Measurements from ENCODE around the gene OPRD1. TPM values are rescaled to one million over a fixed set of nuclear protein-coding genes. Genes with fewer than 3 reads are reported as not detected.
"Not testable (repeated sequence)": the region's sequence is repeated elsewhere in the genome, so short reads cannot be mapped to it uniquely, and the experiment has no call there.

The OPRD1 gene
- total RNA-seq, 1 experiment from 2014 or later: not detected

GRCh38 chr1:28789816-28790215 lies 22.2 kb upstream of the OPRD1 start:
- POLR2A ChIA-PET (ENCODE audit: unreplicated experiment): no interaction called here
- H3F3A ChIP-seq (ENCODE audit: insufficient read depth, low read depth): no peaks in the 10 kb centered on the region
- no peak overlapping the region for H3K4me3 ChIP-seq
- H3K27me3 ChIP-seq (ENCODE audit: insufficient read depth, low read depth): no peaks in the 10 kb centered on the region
- H3K4me2 ChIP-seq: no peak overlapping the region
- H4K20me1 ChIP-seq (ENCODE audit: insufficient read depth): no peaks in the 10 kb centered on the region
- DNase-seq: no peak
- BruUV-seq (replicated peaks): no TSS peak
- intact Hi-C loops (cut with micrococcal nuclease; ENCODE audit: unreplicated experiment): no loop called here
- H2AFZ ChIP-seq: no peak overlapping the region
- CTCF ChIA-PET: no interaction called here
- no peaks in the 10 kb centered on the region for H3K9me3 ChIP-seq (ENCODE audit: insufficient read depth, low read depth)
- no peaks in the 10 kb centered on the region for H3K9me2 ChIP-seq (ENCODE audit: insufficient read depth)
- no peaks in the 10 kb centered on the region for H3K79me2 ChIP-seq (ENCODE audit: low read depth)
- no peaks in the 10 kb centered on the region for H3K36me3 ChIP-seq (ENCODE audit: low read depth)
- no peaks in the 10 kb centered on the region for H3K4me1 ChIP-seq (replicated peaks; ENCODE audit: insufficient read depth)
- no peak overlapping the region for H3K27ac ChIP-seq
- TF ChIP-seq CTCF (conservative IDR thresholded peaks at IDR 0.05) (no peak), EZH2 (IDR thresholded peaks at IDR 0.05; ENCODE audit: low read depth) (no peak)

DNA sequence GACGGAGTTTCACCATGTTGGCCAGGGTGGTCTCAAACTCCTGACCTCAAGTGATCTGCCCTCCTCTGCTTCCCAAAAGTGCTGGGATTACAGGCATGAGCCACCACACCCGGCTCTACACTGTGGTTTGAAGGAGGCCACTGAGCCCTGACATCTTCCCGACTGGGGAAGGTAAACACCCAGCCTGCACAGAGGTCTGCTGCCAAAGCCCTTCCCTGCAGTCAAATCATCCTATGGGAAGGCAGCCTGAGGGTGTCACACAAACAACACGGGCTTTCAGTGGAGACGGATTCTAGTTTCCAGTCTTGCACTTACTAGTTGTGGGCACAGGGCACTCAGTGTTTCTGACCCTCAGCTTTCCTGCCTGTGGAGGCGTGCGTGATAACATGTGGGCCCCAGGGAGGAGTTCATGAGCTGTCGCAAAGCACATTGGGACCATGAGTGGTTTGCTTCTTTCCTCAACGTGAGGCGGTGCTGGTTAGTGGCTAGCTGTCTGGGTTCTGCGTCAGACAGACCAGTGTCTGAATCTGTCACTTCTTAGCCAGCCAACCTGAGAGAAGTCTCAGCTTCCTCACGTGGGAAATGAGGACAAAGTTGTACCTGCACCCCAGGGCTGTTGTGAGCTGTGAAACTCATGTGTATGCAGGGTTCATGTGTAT lies 21.5 kb upstream of the OPRD1 start:
- ChIA-PET POLR2A (ENCODE audit: unreplicated experiment) (no interaction called here), CTCF (interaction anchor here (0.6 kb wide), 1 partner anchor 76 kb away, joined by 6 read pairs; no protein-coding TSS in a partner anchor)
- intact Hi-C loops (cut with micrococcal nuclease; ENCODE audit: unreplicated experiment): no loop called here
- Histone ChIP-seq H3K27ac (no peak overlapping the region), H3K79me2 (ENCODE audit: low read depth) (no peaks in the 10 kb centered on the region), H4K20me1 (ENCODE audit: insufficient read depth) (no peaks in the 10 kb centered on the region), H3K27me3 (ENCODE audit: insufficient read depth, low read depth) (no peaks in the 10 kb centered on the region), H2AFZ (no peak overlapping the region), H3K4me3 (no peak overlapping the region), H3K4me2 (no peak overlapping the region), H3K36me3 (ENCODE audit: low read depth) (no peaks in the 10 kb centered on the region), H3K9me3 (ENCODE audit: insufficient read depth, low read depth) (no peaks in the 10 kb centered on the region), H3F3A (ENCODE audit: insufficient read depth, low read depth) (no peaks in the 10 kb centered on the region), H3K9me2 (ENCODE audit: insufficient read depth) (no peaks in the 10 kb centered on the region), H3K4me1 (replicated peaks; ENCODE audit: insufficient read depth) (no peaks in the 10 kb centered on the region)
- DNase-seq: no peak
- BruUV-seq (replicated peaks): no TSS peak
- TF ChIP-seq EZH2 (IDR thresholded peaks at IDR 0.05; ENCODE audit: low read depth) (no peak), CTCF (conservative IDR thresholded peaks at IDR 0.05) (no peak)

GRCh38 chr1:28791929-28792328 lies 20.0 kb upstream of the OPRD1 start:
- H3K36me3 ChIP-seq (ENCODE audit: low read depth); H3K27me3 ChIP-seq (ENCODE audit: insufficient read depth, low read depth); H3K9me3 ChIP-seq (ENCODE audit: insufficient read depth, low read depth); H2AFZ ChIP-seq; H3K27ac ChIP-seq; H3F3A ChIP-seq (ENCODE audit: insufficient read depth, low read depth); BruUV-seq (replicated peaks); H4K20me1 ChIP-seq (ENCODE audit: insufficient read depth); H3K9me2 ChIP-seq (ENCODE audit: insufficient read depth); POLR2A ChIA-PET (ENCODE audit: unreplicated experiment); H3K4me3 ChIP-seq; DNase-seq; H3K4me2 ChIP-seq; intact Hi-C loops (cut with micrococcal nuclease; ENCODE audit: unreplicated experiment); H3K79me2 ChIP-seq (ENCODE audit: low read depth): not testable (repeated sequence)
- peaks cover 12% of the 10 kb centered on the region for H3K4me1 ChIP-seq (replicated peaks; ENCODE audit: insufficient read depth)
- CTCF ChIA-PET: interaction anchor here (0.7 kb wide), 1 partner anchor 50 kb away, joined by 3 read pairs; no protein-coding TSS in a partner anchor

GRCh38 chr1:28792644-28793121 lies 19.3 kb upstream of the OPRD1 start:
- Histone ChIP-seq H3K9me3 (ENCODE audit: insufficient read depth, low read depth) (no peaks in the 10 kb centered on the region), H3K27ac (no peak overlapping the region), H3K4me3 (no peak overlapping the region), H3K36me3 (ENCODE audit: low read depth) (no peaks in the 10 kb centered on the region), H3K27me3 (ENCODE audit: insufficient read depth, low read depth) (no peaks in the 10 kb centered on the region), H3K9me2 (ENCODE audit: insufficient read depth) (no peaks in the 10 kb centered on the region), H3K4me2 (no peak overlapping the region), H3F3A (ENCODE audit: insufficient read depth, low read depth) (peaks cover 7% of the 10 kb centered on the region; the same call in 1 of the 2 replicates), H3K4me1 (replicated peaks; ENCODE audit: insufficient read depth) (peaks cover 12% of the 10 kb centered on the region), H4K20me1 (ENCODE audit: insufficient read depth) (no peaks in the 10 kb centered on the region), H3K79me2 (ENCODE audit: low read depth) (no peaks in the 10 kb centered on the region), H2AFZ (no peak overlapping the region)
- DNase-seq: no peak
- no TSS peak for BruUV-seq (replicated peaks)
- POLR2A ChIA-PET (ENCODE audit: unreplicated experiment): no interaction called here
- CTCF ChIA-PET: no interaction called here
- TF ChIP-seq CTCF (conservative IDR thresholded peaks at IDR 0.05) (no peak), EZH2 (IDR thresholded peaks at IDR 0.05; ENCODE audit: low read depth) (no peak)
- intact Hi-C loops (cut with micrococcal nuclease; ENCODE audit: unreplicated experiment): no loop called here

DNA sequence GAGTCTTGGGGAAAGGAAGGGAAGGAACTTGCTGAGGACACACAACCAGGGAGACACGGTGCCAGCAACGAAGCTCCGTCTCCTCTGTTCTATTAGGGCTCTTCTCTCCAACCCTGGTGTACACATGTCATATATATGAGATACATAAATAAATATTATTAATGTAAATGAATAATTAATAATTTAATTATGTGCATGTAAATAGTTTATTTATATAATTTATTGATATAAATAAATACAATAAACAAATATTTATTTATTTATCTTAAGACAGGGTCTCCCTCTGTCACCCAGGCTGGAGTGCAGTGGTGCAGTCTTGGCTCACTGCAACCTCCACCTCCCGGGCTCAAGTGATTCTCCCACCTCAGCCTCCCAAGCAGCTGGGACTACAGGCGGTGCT lies 17.4 kb upstream of the OPRD1 start:
- CTCF ChIA-PET: not testable (repeated sequence)

More for the DNA sequence above, 17.4 kb upstream of the OPRD1 start:
- H3F3A ChIP-seq (ENCODE audit: insufficient read depth, low read depth); H3K36me3 ChIP-seq (ENCODE audit: low read depth); intact Hi-C loops (cut with micrococcal nuclease; ENCODE audit: unreplicated experiment); H4K20me1 ChIP-seq (ENCODE audit: insufficient read depth); H3K4me2 ChIP-seq; H2AFZ ChIP-seq; H3K27ac ChIP-seq; H3K9me2 ChIP-seq (ENCODE audit: insufficient read depth); BruUV-seq (replicated peaks); H3K27me3 ChIP-seq (ENCODE audit: insufficient read depth, low read depth); DNase-seq; H3K79me2 ChIP-seq (ENCODE audit: low read depth); H3K9me3 ChIP-seq (ENCODE audit: insufficient read depth, low read depth); H3K4me3 ChIP-seq: not testable (repeated sequence)
- POLR2A ChIA-PET (ENCODE audit: unreplicated experiment): interaction anchor here (0.5 kb wide), 1 partner anchor 152 kb away, joined by 3 read pairs; the partner anchor contains the start of gene TAF12
- H3K4me1 ChIP-seq (replicated peaks; ENCODE audit: insufficient read depth): peaks cover 12% of the 10 kb centered on the region
